ENCODE measurements around the gene SERBP1.
"Not testable (repeated sequence)": the region's sequence is repeated elsewhere in the genome, so short reads cannot be mapped to it uniquely, and the experiment has no call there.

The SERBP1 gene

DNA sequence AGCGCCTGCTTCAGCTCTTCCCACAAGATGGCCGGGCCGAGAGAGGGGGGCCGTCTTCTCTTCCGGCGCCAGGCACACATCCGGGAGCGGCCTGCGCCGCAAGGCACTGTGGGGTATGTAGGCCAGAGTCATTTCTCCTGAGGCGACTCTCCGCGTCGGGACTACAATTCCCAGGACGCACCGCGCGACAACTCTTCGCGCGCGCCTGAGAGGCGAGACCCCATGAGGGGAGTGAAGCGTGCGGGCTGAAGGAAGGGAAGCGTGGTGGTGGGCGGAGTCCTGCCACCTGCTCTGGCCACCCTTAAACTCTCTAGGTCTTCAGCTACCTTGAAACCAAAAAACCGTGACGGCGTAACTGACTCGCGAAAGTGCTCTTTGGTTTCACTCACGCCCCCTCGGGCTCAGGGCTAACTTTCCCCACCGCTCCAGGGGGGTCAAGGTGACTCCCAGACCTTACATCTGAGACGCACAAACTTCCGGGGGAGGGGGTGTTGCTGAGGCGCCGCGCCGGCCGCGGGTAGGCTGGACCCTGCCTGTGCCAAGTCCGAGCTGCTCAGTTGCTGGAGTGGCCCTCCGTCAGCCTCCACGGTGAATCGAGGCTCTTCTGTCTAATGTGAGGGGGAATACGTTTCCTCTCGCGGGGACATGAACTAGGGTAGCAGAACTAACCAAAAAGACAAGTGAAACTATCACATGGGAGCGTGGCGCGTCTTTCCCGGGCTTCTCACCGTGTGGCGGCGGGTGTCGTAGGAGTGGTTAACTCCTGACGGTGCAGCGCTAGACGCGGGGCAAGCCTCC, at the start of gene SERBP1:
TSS of gene SERBP1 (minus strand) at position 45 of the 798 bp plus-strand sequence. CDS start 102 bp downstream, outside the sequence.
- DNase-seq (ENCODE audit: low spot score): peak; percentile 96

- DNase-seq (ENCODE audit: low spot score): no peak
Measured at GRCh38 chr1:67479146-67479891, 49.1 kb upstream of the SERBP1 start.

DNA sequence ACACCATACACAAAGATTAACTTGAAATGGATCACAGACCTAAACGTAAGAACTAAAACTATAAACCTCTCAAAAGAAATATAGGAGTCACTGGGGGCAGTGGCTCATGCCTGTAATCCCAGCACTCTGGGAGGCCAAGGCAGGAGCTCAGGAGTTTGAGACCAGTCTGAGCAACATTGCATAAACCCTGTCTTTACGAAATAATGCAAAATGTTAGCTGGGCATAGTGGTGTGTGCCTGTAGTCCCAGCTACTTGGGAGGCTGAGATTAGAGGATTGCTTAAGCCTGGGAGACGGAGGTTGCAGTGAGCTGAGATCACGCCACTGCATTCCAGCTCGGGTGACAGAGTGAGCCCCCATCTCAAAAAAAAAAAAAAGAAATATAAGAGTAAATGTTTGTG, 46.7 kb upstream of the SERBP1 start:
- DNase-seq (ENCODE audit: low spot score): no peak

DNA sequence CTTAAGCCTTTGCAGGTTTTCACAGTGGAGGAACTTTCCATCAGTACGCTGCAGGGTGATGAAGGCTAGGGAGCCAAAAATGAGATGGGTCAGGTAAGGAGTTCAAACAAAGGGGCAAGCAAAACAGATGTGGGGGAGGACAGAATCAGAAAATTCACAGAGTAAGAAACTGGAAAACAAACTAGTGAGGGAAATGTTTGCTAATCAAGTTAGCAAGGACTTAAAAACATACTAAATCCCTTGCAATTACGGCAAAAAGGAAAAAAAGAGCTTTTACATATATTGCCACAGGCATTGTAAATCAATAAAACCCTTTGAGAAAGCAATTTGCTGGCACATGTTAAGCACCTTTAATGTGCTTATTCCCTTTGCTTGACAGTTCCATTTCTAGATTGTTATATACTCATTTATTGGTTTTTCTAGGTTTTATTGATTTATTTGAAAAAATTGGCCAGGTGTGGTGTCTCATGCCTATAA, 45.8 kb upstream of the SERBP1 start:
- no peak for DNase-seq (ENCODE audit: low spot score)

GRCh38 chr1:67472056-67472455, 41.9 kb upstream of the SERBP1 start:
- no peak for DNase-seq (ENCODE audit: low spot score)

DNA sequence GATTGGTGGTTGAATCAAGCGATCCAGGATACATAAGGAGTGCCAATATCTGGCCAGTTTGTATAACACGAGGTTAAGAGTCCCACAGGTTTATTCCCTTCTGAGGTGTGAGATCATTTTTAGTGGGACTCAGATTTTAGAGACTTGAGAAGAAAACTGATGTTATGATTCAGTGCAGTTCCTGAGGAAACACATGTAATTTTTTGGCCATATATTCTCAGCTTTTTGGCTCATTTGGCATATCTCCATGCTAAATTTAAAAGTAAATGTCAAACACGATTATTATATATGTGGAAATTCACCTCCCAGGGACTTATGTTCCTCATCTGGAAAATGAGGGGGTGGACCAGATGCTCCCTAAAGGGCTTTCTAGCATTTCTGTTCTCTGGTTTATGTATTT, 39.2 kb upstream of the SERBP1 start:
- DNase-seq (ENCODE audit: low spot score): no peak

- DNase-seq (ENCODE audit: low spot score): no peak
Measured at GRCh38 chr1:67468066-67468718, 38.0 kb upstream of the SERBP1 start.

GRCh38 chr1:67465375-67465774, 35.2 kb upstream of the SERBP1 start:
- no peak for DNase-seq (ENCODE audit: low spot score)

GRCh38 chr1:67464746-67465145, 34.5 kb upstream of the SERBP1 start:
- DNase-seq (ENCODE audit: low spot score): no peak

DNA sequence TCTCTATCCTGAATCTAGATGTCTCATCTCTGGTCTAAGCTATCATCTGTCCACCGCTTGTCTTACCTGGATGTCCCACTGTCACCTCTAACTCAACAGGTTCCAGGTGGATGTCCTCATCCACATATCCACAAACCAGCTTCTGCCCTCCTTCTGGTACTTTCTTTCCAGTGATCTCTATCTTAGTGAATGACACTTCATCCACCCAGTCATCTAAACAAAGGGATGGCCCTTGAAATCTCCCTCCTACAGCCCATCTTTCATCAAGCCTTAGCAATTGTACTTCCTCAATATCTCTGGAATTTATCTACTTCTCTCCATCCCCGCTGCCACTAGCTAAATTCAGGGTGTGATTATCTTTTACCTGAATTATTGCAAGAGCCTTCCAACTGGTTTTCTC, 33.9 kb upstream of the SERBP1 start:
- DNase-seq (ENCODE audit: low spot score): no peak

DNA sequence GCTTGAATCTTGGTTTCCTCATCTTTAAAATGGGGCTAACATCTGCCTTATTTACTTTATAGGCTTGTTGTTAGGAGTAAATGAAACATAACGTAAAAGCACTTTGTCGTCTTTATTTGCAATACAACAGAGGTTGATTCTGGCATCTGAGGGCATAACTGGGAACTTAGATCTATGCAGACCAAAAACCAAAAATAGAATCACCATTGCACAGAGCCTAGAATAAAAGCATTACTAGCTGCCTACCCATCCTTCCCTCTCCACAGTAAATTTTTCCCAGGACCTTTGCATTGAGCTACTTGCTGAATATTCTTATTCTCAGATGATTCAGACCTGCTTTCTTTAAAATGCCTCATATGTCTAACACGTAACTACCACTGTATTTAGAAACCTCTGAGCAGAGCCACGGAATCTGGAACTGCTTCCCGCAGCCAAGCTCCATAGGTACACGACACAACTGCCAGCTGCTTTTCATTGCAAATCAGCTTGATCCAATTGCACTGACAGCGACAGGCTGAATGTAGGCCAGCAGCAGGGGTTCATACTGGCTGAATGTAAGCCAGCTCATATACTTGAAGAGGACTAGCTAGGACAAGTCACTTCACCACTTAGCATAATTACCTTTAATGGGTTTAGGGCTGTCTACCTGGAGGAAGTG, 33.2 kb upstream of the SERBP1 start:
- DNase-seq (ENCODE audit: low spot score): peak; percentile 50

DNA sequence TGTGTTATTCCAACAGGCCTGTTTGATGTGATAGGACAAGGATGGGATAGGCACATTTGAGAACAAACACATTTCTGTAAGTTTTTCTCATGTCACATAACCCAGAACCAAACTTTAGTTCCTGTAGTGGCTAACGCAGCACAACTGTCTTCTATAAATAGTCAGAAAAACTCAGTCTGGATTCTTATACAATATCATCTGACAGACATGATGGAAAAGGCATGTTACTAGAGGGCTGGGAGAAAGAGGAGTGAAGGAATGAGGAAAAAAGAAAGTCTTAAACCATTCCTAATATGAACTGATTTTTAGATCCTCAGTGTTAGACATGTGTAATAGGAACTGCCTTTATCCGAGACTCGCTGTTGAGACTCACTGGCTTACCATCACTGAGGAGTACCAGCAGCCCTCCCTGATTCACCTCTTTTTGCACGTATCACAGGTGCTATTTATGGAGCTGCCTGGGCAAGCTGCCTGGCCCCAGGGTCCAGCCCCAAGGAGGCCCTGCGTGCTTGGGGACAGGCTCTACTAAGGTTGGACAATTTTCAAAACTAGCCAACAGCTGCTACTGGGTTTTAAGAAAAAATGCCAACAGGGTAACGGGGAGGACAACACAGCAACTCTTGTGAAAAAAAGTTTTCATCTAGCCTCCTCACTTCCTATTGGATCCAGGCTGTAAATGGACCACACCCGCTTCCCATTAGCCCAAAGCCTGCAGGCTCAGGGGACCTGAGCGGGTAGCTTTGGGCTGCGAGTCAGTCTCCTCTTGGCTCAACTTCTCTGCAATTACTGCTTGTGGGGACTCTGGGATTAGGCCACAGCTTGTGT, 30.7 kb upstream of the SERBP1 start:
- no peak for DNase-seq (ENCODE audit: low spot score)

DNA sequence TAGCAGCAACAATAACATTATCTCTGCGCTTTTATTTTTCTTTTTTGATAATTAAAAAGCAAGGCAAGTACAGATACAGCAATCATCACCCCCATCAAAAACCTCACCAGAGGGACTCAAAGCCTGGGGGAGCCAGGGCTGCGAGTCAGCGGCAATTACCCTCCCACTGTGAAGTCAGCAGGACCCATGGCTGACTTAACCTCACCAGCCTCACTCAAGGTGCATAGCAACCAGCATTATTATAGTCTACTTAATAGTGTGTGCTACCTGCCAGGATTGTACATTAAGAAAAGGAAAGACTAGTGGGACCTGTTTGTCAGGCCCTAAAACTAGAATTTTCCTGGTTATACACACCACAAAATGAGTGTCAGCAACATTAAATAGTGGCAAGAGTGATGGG, 28.9 kb upstream of the SERBP1 start:
- DNase-seq (ENCODE audit: low spot score): no peak

DNA sequence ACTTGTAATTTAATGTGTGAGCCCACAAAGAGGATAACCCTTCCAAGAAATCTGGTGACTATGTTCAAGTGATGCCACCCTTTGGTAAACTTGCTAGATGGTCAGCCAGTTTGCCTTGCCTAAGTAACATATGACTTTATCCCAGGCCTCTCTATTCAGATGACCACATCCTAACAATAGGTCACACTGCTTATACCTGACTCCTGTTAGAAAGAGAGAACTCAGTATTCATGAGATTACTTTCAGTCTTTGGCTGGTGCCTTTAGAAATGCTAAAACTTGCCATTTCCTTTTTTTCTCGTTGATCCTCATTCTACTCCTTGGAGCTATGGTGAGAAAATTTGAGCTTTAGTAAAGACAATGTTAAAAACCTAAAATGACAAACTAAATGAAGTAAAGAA, 28.5 kb upstream of the SERBP1 start:
- DNase-seq (ENCODE audit: low spot score): no peak

DNA sequence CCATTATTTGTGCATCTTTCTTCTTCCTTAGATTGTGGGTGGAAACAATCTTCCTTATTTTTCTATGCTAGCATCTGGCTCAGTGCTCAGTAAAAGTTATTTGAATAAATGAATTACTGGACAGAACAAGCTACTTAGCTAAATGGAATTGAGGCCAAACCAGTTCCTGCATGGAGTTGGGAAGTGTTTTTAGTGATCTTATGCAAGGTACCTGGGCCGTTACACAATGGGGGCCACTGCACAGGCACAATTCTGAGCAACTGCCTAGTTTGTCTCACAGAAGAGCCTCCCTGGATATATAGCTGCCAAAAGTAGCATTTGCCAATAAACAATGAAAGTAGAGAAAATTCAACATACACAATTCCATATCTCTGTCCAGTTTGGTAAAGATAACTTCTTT, 27.0 kb upstream of the SERBP1 start:
- DNase-seq (ENCODE audit: low spot score): no peak

GRCh38 chr1:67451815-67452214, 21.6 kb upstream of the SERBP1 start:
- no peak for DNase-seq (ENCODE audit: low spot score)

- DNase-seq (ENCODE audit: low spot score): no peak
Measured at GRCh38 chr1:67451356-67451755, 21.2 kb upstream of the SERBP1 start.

GRCh38 chr1:67446893-67447292, 16.7 kb upstream of the SERBP1 start:
- DNase-seq (ENCODE audit: low spot score): no peak

DNA sequence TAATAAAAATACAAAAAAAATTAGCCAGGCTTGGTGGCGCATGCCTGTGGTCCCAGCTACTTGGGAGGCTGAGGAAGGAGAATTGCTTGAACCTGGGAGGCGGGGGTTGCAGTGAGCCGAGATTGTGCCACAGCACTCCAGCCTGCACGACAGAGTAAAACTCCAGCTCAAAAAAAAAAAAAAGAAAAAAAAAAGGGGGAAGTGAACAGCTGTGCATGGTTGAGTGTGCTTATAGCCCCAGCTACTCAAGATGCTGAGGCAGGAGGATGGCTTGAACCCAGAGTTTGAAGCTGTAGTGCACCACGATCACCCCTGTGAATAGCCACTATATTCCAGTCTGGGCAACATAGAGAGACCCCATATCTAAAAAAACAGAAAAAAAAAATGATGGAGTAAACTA, 15.8 kb upstream of the SERBP1 start:
- not testable (repeated sequence) for DNase-seq (ENCODE audit: low spot score)

DNA sequence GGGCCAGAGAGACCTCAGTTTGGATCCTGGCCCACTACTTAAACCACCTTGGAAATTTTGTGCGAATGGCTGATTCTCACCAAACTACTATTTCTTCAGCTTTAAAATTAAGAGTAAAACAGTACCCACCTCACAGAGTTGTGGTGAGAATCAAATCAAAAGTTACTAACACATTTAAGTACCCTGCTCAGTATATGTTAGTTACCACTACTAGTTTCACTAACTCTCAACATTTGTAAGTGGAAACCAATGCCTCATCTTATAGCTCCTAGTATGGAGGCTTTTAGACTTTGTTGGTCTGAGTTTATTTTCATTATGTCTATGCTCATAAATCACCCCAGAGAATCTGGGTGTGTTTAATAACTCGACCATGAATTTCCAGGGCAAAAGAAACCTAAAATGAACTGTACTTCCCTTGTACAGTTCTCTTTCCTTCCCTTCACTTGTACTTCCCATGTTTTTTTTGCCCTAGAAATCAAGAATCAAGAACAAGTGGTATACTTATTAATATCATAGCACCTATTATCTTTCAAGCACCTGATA, 11.6 kb upstream of the SERBP1 start:
- no peak for DNase-seq (ENCODE audit: low spot score)

DNA sequence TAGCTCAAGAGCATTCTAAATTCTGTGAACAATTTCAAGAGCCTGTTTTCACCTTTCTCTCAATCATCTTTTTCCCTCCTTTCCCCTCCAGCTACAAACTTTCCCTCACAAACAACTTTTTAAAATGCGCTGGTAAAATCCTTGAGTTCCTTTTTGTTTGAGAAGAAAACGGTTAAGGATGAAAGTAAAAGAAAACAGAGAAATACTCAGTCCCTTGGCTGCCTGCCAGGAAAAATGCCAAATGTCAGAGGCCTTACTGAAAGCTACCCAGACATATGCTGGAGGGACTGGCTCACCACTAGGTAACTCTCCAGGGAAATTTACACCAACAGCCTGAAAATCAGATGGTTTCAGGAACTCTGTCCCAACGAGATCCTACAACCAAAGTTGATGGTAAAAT, 11.0 kb upstream of the SERBP1 start:
- no peak for DNase-seq (ENCODE audit: low spot score)

Data from putamen (tissue), 1 donor.